Astrocyte of the spinal cord (primary cell): ENCODE results near the gene SEMA3E.

ENCODE experiments used
- DNase-seq: peaks from one replicate; pipeline ENCODE4 v3.0.0; 2011; ENCODE audit warnings: low read depth, low spot score
- H3K4me3 ChIP-seq: 2 replicates; pipeline ENCODE4 v1.5.1; 2011; ENCODE audit warnings: low read depth, mild to moderate bottlenecking, low read length, moderate library complexity
- in situ Hi-C: cut with HindIII; loops from 2 replicates; pipeline ENCODE4 v1.10.0; 2017; ENCODE audit warnings: low sequenced_read_pairs
- TF ChIP-seq, protein P1 (sequence below): IDR thresholded peaks from 2 replicates; pipeline ENCODE4 v1.5.1; 2012; ENCODE audit warnings: low read depth, mild to moderate bottlenecking, low read length, inconsistent platforms

The SEMA3E gene

DNA sequence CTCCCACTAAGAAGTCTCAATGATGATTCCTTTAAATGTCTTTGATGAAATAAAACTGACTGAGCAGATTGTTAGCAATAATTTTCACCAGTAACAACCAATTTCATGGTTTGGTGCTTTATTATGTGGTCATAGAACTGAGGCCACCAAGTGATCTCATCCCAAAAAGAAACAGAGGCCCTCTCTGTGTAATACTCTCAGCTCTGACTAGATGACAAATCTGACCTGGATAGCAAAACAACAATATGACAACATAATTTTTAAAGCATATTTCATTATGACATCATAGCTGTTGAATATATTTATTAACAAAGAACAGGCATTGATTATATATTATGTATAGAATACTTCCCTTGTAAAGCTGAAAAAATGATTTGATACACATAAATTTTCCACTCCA is 5.9 kb downstream of the SEMA3E start:
- TF ChIP-seq, protein P1, sequence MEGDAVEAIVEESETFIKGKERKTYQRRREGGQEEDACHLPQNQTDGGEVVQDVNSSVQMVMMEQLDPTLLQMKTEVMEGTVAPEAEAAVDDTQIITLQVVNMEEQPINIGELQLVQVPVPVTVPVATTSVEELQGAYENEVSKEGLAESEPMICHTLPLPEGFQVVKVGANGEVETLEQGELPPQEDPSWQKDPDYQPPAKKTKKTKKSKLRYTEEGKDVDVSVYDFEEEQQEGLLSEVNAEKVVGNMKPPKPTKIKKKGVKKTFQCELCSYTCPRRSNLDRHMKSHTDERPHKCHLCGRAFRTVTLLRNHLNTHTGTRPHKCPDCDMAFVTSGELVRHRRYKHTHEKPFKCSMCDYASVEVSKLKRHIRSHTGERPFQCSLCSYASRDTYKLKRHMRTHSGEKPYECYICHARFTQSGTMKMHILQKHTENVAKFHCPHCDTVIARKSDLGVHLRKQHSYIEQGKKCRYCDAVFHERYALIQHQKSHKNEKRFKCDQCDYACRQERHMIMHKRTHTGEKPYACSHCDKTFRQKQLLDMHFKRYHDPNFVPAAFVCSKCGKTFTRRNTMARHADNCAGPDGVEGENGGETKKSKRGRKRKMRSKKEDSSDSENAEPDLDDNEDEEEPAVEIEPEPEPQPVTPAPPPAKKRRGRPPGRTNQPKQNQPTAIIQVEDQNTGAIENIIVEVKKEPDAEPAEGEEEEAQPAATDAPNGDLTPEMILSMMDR: no peak
- in situ Hi-C loops: no loop called here
- DNase-seq: no peak
- H3K4me3 ChIP-seq: no peak overlapping the region

DNA sequence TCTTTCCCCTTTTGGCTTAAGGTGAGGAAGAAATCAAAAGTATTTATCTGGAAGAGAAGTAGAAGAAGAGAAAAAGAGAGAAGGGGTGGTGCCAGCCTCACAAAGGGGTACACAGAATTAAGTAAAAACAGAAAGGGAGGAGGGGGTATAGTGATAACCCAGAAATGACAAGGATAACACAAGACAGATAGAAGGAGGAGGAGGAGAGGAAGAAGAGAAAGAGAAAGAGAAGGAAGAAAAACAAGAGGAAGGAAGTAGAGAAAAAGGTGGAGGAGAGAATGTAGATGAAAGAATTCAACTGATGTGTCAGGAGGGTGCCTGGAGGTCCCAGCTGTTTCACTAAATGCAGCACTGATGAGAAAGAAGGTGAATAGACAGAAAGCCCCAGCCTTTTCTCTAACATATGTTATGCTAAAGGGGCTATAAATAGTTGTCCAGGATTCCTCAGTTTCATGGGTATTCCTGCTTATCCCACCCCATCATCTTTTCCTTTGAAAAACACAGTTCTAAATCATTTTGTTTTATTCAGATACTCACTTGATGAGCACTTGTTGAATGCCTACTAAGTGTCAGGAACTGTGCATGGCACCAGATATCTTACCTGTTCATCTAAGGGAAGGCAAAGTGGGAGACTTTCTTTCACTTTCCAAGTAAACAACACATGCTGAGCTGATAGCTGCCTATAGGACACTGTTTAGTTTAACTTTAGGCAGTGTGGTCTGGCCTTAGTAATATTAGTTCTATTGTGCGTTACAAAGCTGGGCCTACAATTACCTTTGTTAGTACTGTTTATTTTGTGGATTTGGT is 8.0 kb downstream of the SEMA3E start:
- DNase-seq: no peak
- no peak overlapping the region for H3K4me3 ChIP-seq
- TF ChIP-seq, protein P1: no peak
- in situ Hi-C loops: no loop called here

- in situ Hi-C loops: no loop called here
- DNase-seq: no peak
- H3K4me3 ChIP-seq: no peak overlapping the region
- TF ChIP-seq, protein P1: no peak
Measured at GRCh38 chr7:83640240-83640639, 8.7 kb downstream of the SEMA3E start.

DNA sequence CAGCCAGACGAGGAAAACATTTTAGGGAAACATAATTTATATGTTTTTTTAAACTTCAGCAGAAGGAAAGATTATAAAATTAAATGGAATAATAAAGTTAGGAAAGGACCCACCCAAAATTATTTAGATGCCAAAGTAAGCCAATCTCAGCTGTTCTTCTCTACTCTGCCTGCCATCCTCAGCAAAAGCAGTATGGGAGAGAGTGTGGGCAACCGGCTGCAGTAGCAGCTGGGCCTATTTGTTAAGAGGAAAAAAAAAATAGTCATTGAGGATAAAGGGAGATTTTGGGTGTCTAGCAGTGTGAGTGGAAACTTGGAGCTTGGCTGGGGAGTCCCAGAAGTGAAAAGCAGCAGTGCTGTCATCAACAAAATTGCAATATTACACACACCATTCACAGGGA is 15.4 kb downstream of the SEMA3E start:
- DNase-seq: no peak
- in situ Hi-C loops: no loop called here
- H3K4me3 ChIP-seq: no peak overlapping the region
- TF ChIP-seq, protein P1: no peak

- no peak overlapping the region for H3K4me3 ChIP-seq
- in situ Hi-C loops: no loop called here
- TF ChIP-seq, protein P1: no peak
- no peak for DNase-seq
Measured at GRCh38 chr7:83629117-83629880, 19.6 kb downstream of the SEMA3E start.

GRCh38 chr7:83617858-83618257 is 31.1 kb downstream of the SEMA3E start:
- TF ChIP-seq, protein P1: no peak
- in situ Hi-C loops: no loop called here
- H3K4me3 ChIP-seq: no peak overlapping the region
- DNase-seq: no peak
